ENCODE data around the gene MGA. TPM values are rescaled to one million over a fixed set of nuclear protein-coding genes. Genes with fewer than 3 reads are reported as not detected.

The MGA gene
- total RNA-seq, 3 donors from 2014 or later (not counting 1 experiment from before 2014, with no cell fraction given), result 54.9 to 75.0 (median 71.3) TPM

DNA sequence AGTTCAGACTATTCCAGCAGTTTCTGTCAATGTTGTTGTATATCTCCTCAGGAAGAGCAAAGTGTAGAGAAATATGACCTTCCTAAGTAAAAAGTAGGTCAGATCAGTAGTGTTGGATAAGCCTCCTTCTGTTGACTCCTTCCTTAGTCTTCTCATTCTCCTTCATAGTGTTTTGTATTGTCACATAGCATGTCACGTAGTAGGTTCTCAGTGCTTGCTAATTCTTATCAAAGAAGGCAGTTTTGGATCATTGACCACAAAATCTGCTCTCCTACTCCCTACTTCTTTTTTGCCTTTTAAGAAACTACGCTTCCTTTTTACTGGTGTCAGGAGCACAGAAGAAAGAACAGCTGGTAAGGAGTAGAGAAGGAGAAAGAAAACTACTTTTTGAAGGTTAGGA lies 1.0 kb upstream of the MGA start:
- DNase-seq (peak in 1 of 2 donors; percentile 9), ATAC-seq (no peak)
- peaks cover 27% of the 10 kb centered on the region for H3K4me1 ChIP-seq (ENCODE audit: control insufficient read depth, insufficient read depth, low read length)
- intact Hi-C loops (cut with micrococcal nuclease), result loop anchor here (5.0 kb wide), 1 partner anchor 37 kb away; no protein-coding TSS in a partner anchor
- no peaks in the 10 kb centered on the region for H3K27me3 ChIP-seq (ENCODE audit: control insufficient read depth, insufficient read depth, low read length)
- H3K27me3 Mint-ChIP-seq (ENCODE audit: low read depth in 2 of 2), result peaks cover under 1 to 9% of the 10 kb centered on the region in 2 donors
- peaks cover 0 to 3% of the 10 kb centered on the region in 2 donors for H3K9me3 Mint-ChIP-seq
- no peak overlapping the region for H3K27ac ChIP-seq (ENCODE audit: low read length)
- WGBS (ENCODE audit: insufficient coverage), result 83% methylated on average over 1 of the region's 2 CpGs
- peaks cover 4% of the 10 kb centered on the region for H3K9me3 ChIP-seq (ENCODE audit: control insufficient read depth, insufficient read depth, low read length)
- TF ChIP-seq, protein P1, sequence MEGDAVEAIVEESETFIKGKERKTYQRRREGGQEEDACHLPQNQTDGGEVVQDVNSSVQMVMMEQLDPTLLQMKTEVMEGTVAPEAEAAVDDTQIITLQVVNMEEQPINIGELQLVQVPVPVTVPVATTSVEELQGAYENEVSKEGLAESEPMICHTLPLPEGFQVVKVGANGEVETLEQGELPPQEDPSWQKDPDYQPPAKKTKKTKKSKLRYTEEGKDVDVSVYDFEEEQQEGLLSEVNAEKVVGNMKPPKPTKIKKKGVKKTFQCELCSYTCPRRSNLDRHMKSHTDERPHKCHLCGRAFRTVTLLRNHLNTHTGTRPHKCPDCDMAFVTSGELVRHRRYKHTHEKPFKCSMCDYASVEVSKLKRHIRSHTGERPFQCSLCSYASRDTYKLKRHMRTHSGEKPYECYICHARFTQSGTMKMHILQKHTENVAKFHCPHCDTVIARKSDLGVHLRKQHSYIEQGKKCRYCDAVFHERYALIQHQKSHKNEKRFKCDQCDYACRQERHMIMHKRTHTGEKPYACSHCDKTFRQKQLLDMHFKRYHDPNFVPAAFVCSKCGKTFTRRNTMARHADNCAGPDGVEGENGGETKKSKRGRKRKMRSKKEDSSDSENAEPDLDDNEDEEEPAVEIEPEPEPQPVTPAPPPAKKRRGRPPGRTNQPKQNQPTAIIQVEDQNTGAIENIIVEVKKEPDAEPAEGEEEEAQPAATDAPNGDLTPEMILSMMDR (IDR thresholded peaks at IDR 0.05), result no peak
- H3K36me3 Mint-ChIP-seq, result no peaks in the 10 kb centered on the region
- H3K27ac Mint-ChIP-seq, result peak overlapping the region; percentile 96 to 97
- no peaks in the 10 kb centered on the region for H3K36me3 ChIP-seq (ENCODE audit: control insufficient read depth, insufficient read depth, low read length)
- peaks cover 24 to 32% of the 10 kb centered on the region in 2 donors for H3K4me1 Mint-ChIP-seq
- no peak overlapping the region for H3K4me3 ChIP-seq (ENCODE audit: low read length)
- peak overlapping the region; percentile 49 for H3K4me3 Mint-ChIP-seq

DNA sequence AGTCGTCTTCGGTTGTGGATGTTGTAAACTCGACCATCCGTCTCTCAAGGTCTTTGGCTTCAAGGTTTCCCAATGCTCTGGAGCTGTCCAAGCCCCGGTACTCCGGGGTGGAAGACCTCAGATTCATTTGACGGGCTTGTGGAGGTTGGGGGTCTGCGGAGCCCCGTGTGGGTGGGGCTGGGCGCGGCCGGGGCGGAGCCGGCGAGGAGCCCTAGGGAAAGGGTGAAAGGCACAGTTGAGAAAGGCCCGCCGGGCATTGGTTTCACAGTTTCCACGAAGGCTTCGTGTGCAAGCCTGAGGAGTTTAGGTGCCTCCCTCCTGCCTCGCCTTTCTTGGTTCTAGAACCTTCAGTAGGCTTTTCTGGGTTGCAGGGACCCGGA lies 360 bp upstream of the MGA start:
- Histone ChIP-seq H3K4me1 (ENCODE audit: control insufficient read depth, insufficient read depth, low read length) (peaks cover 27% of the 10 kb centered on the region), H3K4me3 (ENCODE audit: low read length) (peak overlapping the region; percentile 39), H3K36me3 (ENCODE audit: control insufficient read depth, insufficient read depth, low read length) (no peaks in the 10 kb centered on the region), H3K9me3 (ENCODE audit: control insufficient read depth, insufficient read depth, low read length) (peaks cover 4% of the 10 kb centered on the region), H3K27ac (ENCODE audit: low read length) (peak overlapping the region; percentile 95), H3K27me3 (ENCODE audit: control insufficient read depth, insufficient read depth, low read length) (no peaks in the 10 kb centered on the region)
- peaks cover 0 to 3% of the 10 kb centered on the region in 2 donors for H3K9me3 Mint-ChIP-seq
- H3K27ac Mint-ChIP-seq, result peak overlapping the region; percentile 96 to 97
- ATAC-seq, result no peak
- peak overlapping the region; percentile 95 for H3K4me3 Mint-ChIP-seq
- no peaks in the 10 kb centered on the region for H3K36me3 Mint-ChIP-seq
- H3K4me1 Mint-ChIP-seq, result peaks cover 24 to 32% of the 10 kb centered on the region in 2 donors
- peaks cover 0 to 6% of the 10 kb centered on the region in 2 donors for H3K27me3 Mint-ChIP-seq (ENCODE audit: low read depth in 2 of 2)
- TF ChIP-seq, protein P1 (IDR thresholded peaks at IDR 0.05), result no peak
- no peak for DNase-seq
- WGBS (ENCODE audit: insufficient coverage), result 27% methylated on average over 21 of the region's 21 CpGs
- intact Hi-C loops (cut with micrococcal nuclease), result loop anchor here (1.0 to 5.0 kb wide), 4 partner anchors 38 to 116 kb away; partner anchors contain the start of genes MAPKBP1 and RPAP1

DNA sequence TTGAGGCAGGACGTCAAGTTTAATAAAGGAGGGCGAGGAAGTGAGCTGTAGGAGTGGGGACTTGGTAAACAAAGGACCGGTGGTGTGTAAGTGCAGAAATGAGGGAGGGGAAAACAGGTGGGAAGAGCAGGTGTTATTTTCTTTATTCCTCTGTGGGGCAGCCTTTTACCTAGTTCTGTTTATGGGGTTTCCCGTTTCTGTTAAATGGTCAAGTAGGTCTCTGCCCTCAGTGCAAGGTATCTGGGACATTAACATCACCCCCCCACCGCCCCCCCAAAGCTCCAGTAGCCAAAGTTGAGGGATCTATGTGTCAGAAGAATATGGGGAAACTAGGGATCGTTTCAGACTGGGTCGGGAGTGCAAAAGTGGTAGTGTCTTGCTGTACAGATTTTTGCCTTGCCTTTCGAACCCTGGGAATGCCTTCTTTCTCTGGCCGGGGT lies 893 bp downstream of the MGA start:
- no peaks in the 10 kb centered on the region for H3K27me3 ChIP-seq (ENCODE audit: control insufficient read depth, insufficient read depth, low read length)
- Mint-ChIP-seq H3K4me3 (peak overlapping the region; percentile 95), H3K9me3 (peaks cover 0 to 3% of the 10 kb centered on the region in 2 donors), H3K27ac (peak overlapping the region; percentile 96 to 97), H3K27me3 (ENCODE audit: low read depth in 2 of 2) (peaks cover 0 to 2% of the 10 kb centered on the region in 2 donors), H3K4me1 (peaks cover 24 to 32% of the 10 kb centered on the region in 2 donors), H3K36me3 (no peaks in the 10 kb centered on the region)
- intact Hi-C loops (cut with micrococcal nuclease), result loop anchor here (5.0 kb wide), 1 partner anchor 111 kb away; the partner anchor contains the start of gene MAPKBP1
- TF ChIP-seq, protein P1 (IDR thresholded peaks at IDR 0.05), result no peak
- 2% methylated on average over 7 of the region's 9 CpGs for WGBS (ENCODE audit: insufficient coverage)
- peaks cover 27% of the 10 kb centered on the region for H3K4me1 ChIP-seq (ENCODE audit: control insufficient read depth, insufficient read depth, low read length)
- peak overlapping the region; percentile 95 for H3K27ac ChIP-seq (ENCODE audit: low read length)
- peaks cover 4% of the 10 kb centered on the region for H3K9me3 ChIP-seq (ENCODE audit: control insufficient read depth, insufficient read depth, low read length)
- ATAC-seq, result no peak
- DNase-seq, result no peak
- no peaks in the 10 kb centered on the region for H3K36me3 ChIP-seq (ENCODE audit: control insufficient read depth, insufficient read depth, low read length)
- H3K4me3 ChIP-seq (ENCODE audit: low read length), result peak overlapping the region; percentile 44

Measured in natural killer cell (primary cell).